GM18951 (cell line): ENCODE measurements around the gene VPS37C.
A peak's percentile ranks its signal among the peaks of the same experiment; 100 is the strongest.

ENCODE experiments used
- POLR2A ChIP-seq: IDR thresholded peaks from 4 replicates; pipeline ENCODE4 v1.6.1; 2011; ENCODE audit warnings: mild to moderate bottlenecking; ENCODE audit not compliant: insufficient read length, insufficient read depth; ENCODE audit errors: extremely low read depth
- in situ Hi-C: fragments of 300-500 bp; cut with MboI; formaldehyde crosslinking; loops from one replicate; pipeline ENCODE4 v1.12.0; 2022; ENCODE audit warnings: low sequenced_read_pairs, mixed read lengths, inconsistent platforms; ENCODE audit not compliant: unreplicated experiment

VPS37C gene

GRCh38 chr11:61091373-61092279, 69.6 kb downstream of the VPS37C start:
- in situ Hi-C loops = no loop called here
- peak; percentile 16 for TF ChIP-seq POLR2A

- TF ChIP-seq POLR2A = no peak
- in situ Hi-C loops = no loop called here
These were observed 70.2 kb downstream of the VPS37C start for GRCh38 chr11:61090982-61091372.

GRCh38 chr11:61090521-61090920, 70.7 kb downstream of the VPS37C start:
- in situ Hi-C loops = no loop called here
- TF ChIP-seq POLR2A = no peak

- no peak for TF ChIP-seq POLR2A
- in situ Hi-C loops = no loop called here
These were observed 71.3 kb downstream of the VPS37C start for GRCh38 chr11:61089806-61090491.

- in situ Hi-C loops = no loop called here
- no peak for TF ChIP-seq POLR2A
These were observed 73.7 kb downstream of the VPS37C start for GRCh38 chr11:61087426-61088119.

- no peak for TF ChIP-seq POLR2A
- in situ Hi-C loops = no loop called here
These were observed 77.6 kb downstream of the VPS37C start for GRCh38 chr11:61083601-61084147.

GRCh38 chr11:61082931-61083531, 78.2 kb downstream of the VPS37C start:
- no peak for TF ChIP-seq POLR2A
- in situ Hi-C loops = no loop called here

GRCh38 chr11:61082062-61082870, 79.0 kb downstream of the VPS37C start:
- TF ChIP-seq POLR2A = no peak
- in situ Hi-C loops = no loop called here

GRCh38 chr11:61080986-61081590, 80.1 kb downstream of the VPS37C start:
- TF ChIP-seq POLR2A = no peak
- in situ Hi-C loops = no loop called here

- in situ Hi-C loops = no loop called here
- no peak for TF ChIP-seq POLR2A
These were observed 80.7 kb downstream of the VPS37C start for GRCh38 chr11:61080526-61080925.
